ENCODE data around the gene PARD3B. TPM values are rescaled to one million over a fixed set of nuclear protein-coding genes. Genes with fewer than 3 reads are reported as not detected.

PARD3B gene
- total and polyA plus RNA-seq, 2 of the 8 experiments (the other 6 are each of a cell fraction or from before 2014, with no cell fraction given) = 1.2 to 5.7 TPM

- TF ChIP-seq, protein P1, sequence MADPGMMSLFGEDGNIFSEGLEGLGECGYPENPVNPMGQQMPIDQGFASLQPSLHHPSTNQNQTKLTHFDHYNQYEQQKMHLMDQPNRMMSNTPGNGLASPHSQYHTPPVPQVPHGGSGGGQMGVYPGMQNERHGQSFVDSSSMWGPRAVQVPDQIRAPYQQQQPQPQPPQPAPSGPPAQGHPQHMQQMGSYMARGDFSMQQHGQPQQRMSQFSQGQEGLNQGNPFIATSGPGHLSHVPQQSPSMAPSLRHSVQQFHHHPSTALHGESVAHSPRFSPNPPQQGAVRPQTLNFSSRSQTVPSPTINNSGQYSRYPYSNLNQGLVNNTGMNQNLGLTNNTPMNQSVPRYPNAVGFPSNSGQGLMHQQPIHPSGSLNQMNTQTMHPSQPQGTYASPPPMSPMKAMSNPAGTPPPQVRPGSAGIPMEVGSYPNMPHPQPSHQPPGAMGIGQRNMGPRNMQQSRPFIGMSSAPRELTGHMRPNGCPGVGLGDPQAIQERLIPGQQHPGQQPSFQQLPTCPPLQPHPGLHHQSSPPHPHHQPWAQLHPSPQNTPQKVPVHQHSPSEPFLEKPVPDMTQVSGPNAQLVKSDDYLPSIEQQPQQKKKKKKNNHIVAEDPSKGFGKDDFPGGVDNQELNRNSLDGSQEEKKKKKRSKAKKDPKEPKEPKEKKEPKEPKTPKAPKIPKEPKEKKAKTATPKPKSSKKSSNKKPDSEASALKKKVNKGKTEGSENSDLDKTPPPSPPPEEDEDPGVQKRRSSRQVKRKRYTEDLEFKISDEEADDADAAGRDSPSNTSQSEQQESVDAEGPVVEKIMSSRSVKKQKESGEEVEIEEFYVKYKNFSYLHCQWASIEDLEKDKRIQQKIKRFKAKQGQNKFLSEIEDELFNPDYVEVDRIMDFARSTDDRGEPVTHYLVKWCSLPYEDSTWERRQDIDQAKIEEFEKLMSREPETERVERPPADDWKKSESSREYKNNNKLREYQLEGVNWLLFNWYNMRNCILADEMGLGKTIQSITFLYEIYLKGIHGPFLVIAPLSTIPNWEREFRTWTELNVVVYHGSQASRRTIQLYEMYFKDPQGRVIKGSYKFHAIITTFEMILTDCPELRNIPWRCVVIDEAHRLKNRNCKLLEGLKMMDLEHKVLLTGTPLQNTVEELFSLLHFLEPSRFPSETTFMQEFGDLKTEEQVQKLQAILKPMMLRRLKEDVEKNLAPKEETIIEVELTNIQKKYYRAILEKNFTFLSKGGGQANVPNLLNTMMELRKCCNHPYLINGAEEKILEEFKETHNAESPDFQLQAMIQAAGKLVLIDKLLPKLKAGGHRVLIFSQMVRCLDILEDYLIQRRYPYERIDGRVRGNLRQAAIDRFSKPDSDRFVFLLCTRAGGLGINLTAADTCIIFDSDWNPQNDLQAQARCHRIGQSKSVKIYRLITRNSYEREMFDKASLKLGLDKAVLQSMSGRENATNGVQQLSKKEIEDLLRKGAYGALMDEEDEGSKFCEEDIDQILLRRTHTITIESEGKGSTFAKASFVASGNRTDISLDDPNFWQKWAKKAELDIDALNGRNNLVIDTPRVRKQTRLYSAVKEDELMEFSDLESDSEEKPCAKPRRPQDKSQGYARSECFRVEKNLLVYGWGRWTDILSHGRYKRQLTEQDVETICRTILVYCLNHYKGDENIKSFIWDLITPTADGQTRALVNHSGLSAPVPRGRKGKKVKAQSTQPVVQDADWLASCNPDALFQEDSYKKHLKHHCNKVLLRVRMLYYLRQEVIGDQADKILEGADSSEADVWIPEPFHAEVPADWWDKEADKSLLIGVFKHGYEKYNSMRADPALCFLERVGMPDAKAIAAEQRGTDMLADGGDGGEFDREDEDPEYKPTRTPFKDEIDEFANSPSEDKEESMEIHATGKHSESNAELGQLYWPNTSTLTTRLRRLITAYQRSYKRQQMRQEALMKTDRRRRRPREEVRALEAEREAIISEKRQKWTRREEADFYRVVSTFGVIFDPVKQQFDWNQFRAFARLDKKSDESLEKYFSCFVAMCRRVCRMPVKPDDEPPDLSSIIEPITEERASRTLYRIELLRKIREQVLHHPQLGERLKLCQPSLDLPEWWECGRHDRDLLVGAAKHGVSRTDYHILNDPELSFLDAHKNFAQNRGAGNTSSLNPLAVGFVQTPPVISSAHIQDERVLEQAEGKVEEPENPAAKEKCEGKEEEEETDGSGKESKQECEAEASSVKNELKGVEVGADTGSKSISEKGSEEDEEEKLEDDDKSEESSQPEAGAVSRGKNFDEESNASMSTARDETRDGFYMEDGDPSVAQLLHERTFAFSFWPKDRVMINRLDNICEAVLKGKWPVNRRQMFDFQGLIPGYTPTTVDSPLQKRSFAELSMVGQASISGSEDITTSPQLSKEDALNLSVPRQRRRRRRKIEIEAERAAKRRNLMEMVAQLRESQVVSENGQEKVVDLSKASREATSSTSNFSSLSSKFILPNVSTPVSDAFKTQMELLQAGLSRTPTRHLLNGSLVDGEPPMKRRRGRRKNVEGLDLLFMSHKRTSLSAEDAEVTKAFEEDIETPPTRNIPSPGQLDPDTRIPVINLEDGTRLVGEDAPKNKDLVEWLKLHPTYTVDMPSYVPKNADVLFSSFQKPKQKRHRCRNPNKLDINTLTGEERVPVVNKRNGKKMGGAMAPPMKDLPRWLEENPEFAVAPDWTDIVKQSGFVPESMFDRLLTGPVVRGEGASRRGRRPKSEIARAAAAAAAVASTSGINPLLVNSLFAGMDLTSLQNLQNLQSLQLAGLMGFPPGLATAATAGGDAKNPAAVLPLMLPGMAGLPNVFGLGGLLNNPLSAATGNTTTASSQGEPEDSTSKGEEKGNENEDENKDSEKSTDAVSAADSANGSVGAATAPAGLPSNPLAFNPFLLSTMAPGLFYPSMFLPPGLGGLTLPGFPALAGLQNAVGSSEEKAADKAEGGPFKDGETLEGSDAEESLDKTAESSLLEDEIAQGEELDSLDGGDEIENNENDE (IDR thresholded peaks at IDR 0.05; ENCODE audit: insufficient replicate concordance, low read length) = no peak
- no peak for TF ChIP-seq RAD21 (IDR thresholded peaks at IDR 0.05 in 1 of 2, conservative IDR thresholded peaks at IDR 0.05 in 1 of 2; ENCODE audit: low read depth in 2 of 2, low read length in 2 of 2)
- TF ChIP-seq RFX5 (IDR thresholded peaks at IDR 0.05; ENCODE audit: borderline replicate concordance, low read depth, low read length) = no peak
- no peak for TF ChIP-seq NANOG (IDR thresholded peaks at IDR 0.05; ENCODE audit: insufficient read depth, low read depth, low read length, poor library complexity, severe bottlenecking)
- no peak for TF ChIP-seq KDM5A (IDR thresholded peaks at IDR 0.05; ENCODE audit: low read length)
- TF ChIP-seq TEAD4 (IDR thresholded peaks at IDR 0.05; ENCODE audit: low read depth, low read length) = no peak
Observed at GRCh38 chr2:205034034-205034433, 488.8 kb downstream of the PARD3B start (continued).

Measured in H1 (cell line).